ENCODE data around the gene GREB1L. TPM values are rescaled to one million over a fixed set of nuclear protein-coding genes. Genes with fewer than 3 reads are reported as not detected.
"Not testable (repeated sequence)": the region's sequence is repeated elsewhere in the genome, so short reads cannot be mapped to it uniquely, and the experiment has no call there.

Gene GREB1L
- 12.8 and 20.4 TPM in 2 replicates for polyA plus RNA-seq (2014; cell fraction: cytosol; rRNA removed)
- polyA plus RNA-seq (2014; cell fraction: nucleus; rRNA removed), result 20.3 and 39.6 TPM in 2 replicates

DNA sequence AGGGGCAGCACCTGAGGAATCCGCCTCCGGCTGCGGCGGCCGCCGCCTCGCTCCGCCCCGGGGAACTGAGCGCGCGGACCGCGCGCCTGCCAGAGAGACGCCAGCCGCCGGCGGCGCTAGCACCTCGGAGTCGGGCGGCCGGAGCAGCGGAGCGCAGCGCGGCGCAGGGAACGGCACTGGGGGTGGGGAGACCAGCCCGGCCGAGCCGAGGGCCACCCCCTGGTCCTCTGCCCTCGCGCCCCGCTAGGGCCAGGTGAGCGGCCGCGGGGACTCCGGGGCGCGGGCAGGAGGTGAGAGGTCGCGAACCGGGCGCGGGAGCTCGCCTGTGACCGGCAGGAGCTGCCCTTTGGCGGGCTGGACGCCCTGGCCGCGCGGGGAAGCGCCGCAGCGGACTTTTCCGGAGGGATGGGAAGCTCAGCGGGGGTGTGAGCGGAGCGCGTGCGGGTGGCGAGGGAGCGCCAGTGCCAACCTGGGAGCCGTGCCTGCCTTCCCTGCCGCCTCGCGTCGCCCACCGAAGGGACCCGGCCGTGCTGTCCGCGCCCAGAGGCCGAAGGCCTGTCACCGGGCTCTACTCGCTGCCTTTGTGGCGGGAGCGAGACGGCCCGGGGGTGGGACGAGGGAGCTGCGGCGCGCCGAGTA is at the start of gene GREB1L:
Gene GREB1L, plus strand, starts transcription at position 92 of the 639 bp plus-strand sequence. CDS start 141,287 bp downstream, outside the sequence.
- DNase-seq (ENCODE audit: low spot score), result peak; percentile 72

DNA sequence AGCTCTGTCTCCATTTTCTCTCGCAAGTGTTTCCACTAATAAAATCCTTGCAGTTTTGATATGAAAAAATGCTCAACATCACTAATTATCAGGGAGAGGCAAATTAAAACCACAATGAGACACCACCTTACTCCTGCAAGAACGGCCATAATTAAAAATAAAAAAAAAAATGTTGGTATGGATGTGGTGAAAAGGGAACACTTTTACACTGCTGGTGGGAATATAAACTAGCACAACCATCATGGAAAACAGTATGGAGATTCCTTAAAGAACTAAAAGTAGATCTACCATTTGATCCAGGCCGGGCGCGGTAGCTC is 49.8 kb upstream of the GREB1L start:
- no peak for DNase-seq (ENCODE audit: low spot score)

DNA sequence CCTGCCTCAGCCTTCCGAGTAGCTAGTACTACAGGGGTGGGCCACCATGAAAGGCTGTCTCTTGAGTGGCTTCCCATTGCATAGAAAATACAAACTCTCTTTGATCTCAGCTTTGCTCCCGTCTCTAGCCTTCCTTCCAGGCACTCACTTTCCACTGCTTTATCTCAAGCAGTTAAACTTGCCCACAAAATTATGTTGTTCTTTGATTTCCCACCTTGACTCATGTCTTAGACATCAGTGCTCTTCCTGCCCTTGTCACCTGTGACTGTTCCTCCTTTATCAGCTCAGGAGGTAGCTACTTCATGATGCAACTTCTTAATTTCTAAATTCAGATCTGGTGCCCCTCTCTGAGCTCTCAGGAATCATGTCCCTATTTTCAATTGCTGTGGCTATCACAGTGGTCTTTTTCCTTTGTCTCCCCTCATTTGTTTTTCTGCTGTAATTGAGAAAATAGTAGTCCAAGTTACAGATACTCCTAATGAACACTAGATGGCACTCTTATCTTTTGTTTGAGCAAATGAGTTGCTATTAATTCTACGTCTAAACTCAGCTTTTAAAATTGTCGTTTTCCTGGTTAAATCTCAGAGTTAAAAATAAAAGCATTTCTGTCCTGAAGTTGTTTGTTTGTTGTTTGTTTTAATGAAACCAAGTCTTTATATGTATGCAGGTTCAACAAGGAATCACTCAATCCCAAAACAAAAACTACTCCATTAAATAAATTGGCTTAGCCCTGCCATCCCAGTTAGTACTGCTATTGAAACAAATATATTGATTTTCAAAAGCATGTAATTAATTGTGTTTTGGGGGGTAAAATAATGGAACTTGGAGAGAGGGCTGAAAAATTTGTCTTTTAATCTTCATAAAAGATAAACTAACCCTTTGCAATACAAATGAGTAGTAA is 46.9 kb upstream of the GREB1L start:
- peak; percentile 54 for DNase-seq (ENCODE audit: low spot score)

DNA sequence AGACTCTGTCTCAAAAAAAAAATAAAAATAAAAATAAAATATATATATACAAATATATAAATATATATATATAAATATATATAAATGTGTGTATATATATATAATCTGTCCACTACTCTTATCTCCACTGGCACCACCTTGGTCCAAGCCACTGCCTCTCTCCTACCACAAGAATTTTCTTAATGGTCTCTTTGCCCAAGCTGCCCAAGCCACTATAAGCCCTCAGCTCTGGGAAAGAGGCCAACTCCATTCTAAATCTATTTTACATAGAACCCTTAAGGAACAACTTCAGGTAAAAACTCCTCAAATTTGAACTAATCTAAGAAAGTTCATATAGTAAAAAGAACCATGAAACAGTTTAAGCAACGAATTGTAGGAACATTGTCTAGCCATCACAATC is 45.6 kb upstream of the GREB1L start:
- DNase-seq (ENCODE audit: low spot score), result no peak

DNA sequence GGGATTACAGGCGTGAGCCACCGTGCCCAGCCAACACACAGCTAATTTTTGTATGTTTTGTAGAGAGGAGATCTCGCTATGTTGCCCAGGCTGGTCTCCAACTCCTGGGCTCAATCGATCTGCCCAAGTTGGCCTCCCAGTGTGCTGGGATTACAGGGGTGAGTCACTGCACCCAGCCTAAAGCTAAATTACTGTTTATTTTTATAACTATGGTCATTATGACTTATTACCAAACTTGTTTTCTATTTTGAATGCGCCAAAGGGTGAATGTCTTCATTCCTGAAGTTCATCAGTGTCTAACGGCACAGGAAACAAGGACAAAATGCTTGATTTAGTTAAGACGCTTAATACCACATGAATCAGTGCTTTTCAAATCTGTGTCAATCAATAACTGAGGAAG is 38.9 kb upstream of the GREB1L start:
- no peak for DNase-seq (ENCODE audit: low spot score)

DNA sequence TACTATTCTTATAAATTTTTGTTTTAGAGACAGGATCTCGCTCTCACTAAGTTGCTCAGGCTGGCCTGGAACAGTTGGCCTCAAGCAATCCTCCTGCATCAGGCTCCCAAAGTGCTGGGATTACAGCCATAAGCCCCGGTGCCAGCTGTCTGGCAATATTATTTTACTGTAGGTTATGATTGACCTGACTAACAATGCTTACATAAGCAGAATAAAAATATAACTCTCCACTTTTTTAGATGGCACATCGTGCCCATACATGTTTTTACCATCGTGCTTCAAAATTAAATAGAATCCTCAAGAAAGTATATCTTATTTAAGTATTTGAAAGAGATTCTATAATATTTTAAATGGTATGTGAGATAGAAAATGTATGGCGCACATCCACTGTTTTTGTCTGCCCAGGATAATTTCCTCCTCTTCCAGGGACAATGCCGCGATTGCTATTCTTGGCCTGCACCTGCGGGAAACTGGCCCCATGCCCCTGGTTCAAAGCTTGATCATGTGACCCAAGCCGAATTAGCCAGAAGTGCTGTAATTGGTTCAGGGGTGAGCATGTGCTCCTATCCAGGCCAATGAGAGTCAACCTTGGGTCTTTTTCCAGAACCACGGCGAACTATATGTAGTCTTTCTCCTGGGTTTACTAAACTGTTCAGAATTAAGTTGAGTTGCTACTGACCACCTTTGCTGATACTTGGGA is 38.3 kb upstream of the GREB1L start:
- DNase-seq (ENCODE audit: low spot score), result no peak

DNA sequence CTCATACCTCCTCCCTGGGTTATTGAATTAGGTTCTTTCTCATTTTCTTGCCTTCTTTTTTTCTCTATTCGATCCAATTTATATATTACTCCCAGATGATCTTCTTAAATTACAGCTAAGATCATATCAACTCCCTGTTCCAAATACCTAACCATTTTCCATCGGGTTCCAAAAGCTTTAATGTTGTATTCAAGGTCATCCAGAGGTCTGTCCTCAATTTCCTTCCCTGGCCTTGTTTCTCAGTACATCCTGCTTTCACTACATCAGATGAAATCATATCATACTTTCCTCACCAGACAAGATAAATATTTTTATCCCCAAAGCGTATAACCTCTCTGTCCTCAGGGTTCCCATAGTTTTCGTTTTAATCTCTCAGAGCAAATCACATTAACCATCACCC is 36.3 kb upstream of the GREB1L start:
- peak; percentile 43 for DNase-seq (ENCODE audit: low spot score)

DNA sequence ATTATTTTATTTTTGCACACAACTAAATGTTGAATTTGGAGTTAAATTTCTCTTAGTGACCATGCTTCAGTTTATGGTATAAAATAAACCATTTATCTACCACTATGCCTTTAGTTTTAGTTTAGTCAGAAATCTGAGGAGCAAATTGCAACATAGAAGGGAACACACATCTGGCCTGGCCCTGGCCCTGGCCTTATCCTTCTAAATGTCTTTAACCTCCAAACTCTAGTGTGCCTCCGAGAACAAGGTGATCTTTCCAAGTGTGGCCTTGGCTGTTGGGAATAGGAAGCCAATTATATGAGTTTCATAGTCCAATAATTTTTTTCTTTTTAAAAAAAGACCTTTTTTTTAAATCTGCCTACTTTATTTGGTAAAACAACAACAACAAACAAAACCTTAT is 31.8 kb upstream of the GREB1L start:
- DNase-seq (ENCODE audit: low spot score), result no peak

DNA sequence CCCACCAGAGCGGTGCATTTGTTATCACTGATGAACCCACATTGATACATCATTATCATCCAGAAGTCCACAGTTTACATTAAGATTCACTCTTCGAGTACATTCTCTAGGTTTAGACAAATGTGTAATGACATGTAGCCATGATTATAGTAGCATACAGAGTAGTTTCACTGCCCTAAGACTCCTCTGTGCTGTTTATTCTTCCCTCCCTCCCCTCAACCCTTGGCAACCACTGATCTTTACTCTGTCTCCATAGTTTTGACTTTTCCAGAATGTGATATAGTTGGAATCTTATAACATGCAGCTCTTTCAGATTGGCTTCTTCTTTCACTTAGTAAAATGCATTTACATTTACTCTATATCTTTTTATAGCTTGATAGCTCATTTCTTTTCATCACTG is 31.2 kb upstream of the GREB1L start:
- DNase-seq (ENCODE audit: low spot score), result no peak

DNA sequence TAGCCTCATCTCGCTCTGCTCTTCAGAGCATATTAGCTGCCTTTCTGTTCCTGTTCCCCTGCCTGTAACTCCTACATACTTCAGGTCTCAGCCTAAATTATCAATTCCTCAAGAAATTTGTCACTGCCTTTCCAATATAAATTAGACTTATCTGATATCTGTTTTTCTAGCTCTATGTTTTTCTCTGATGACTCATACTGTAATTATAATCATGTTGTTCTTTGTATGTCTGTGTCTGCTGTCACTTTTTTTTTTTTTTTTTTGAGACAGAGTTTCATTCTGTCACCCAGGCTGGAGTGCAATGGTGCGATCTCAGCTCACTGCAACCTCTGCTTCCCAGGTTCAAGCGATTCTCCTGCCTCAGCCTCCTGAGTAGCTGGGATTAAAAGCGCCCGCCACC is 27.6 kb upstream of the GREB1L start:
- not testable (repeated sequence) for DNase-seq (ENCODE audit: low spot score)

DNA sequence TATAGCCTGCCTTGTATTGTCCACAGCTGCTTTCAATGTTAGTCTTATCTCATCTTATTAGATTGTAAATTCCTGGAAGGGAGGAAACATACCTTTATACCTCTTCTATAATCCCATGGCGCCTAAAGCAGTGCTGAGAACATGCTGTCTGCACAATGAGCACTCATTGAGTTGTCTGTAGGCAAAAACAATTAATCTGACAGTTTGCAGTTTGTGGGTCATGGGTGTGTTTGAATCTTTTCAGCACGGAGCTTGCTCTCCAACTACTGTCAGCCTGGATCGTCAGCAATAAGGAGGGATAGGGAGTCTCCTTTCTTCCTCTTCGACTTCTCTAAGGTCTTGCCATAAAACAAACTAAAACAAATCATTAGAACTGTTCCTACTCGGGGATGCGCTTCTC is 26.5 kb upstream of the GREB1L start:
- DNase-seq (ENCODE audit: low spot score), result no peak

DNA sequence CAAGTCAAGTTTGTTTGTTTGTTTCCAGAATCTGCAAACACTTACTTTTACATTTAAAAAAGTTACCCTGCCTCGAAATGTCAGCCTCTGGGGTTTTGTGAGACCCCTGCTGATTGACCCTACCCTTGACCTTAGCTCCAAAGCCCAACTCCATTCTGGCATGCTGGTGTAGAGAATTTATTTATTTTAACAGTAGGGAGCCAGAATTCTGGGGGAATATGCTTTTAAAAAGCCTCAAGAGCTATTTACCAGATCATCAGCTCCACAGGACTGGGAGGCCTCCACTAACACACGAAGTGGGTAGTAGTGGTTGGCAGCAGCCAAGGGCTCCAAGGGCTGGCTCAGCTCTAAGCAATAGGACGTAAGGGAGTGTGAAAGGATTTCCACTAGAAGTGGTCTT is 23.2 kb upstream of the GREB1L start:
- no peak for DNase-seq (ENCODE audit: low spot score)

DNA sequence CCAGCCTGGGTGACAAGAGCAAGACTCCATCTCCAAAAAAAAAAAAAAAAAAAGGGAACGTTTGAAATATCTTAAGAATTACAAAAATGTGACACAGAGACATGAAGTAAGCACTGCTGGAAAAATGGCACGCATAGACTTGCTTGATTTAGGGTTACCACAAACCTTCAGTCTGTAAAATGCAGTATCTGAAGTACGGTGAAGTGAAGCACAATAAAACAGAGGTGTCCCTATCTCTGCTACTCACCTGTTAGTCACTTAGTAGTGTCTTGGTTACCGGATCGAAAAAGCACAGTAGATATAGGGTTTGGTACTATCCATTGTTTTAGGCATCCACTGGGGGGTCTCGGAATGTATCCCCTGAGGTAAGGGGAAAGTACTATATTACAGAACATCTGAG is 11.6 kb upstream of the GREB1L start:
- no peak for DNase-seq (ENCODE audit: low spot score)

DNA sequence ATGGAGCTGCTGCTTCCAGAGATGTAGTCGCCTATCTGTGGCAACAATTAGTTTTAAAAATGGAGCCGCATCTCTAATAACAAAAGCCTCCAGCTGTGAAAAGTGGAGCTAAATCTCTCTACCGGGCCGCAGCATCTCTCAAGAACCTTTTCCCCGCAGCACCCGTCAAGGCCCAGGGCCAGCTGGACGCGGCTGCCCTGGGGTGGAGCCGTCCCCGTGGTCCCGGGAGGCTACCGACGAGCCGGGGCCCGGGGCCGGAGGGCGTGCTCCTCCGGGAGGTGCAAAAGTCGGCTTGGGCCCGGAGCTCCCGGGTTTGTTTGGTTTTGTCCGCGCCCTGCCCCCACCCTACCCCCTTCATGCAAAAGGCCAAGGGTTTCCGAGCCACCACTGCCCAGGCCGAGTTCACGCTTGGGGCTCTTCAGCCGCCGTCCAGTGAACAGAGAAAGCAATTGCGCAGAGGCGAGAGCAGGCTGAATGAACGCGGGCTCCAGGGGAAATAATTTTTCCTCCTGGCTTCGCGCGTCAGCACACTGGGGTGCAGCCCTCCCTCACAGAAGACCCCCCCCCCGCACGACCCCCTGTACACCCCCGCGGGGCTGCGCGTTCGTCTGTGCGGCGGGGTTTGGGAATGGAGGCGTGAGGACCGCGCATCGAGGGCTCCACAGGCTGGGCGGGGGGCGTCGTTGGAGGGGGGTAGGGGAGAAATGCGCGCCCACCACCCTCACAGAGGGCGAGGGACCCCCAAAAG is 557 bp upstream of the GREB1L start:
- DNase-seq (ENCODE audit: low spot score), result peak; percentile 65

DNA sequence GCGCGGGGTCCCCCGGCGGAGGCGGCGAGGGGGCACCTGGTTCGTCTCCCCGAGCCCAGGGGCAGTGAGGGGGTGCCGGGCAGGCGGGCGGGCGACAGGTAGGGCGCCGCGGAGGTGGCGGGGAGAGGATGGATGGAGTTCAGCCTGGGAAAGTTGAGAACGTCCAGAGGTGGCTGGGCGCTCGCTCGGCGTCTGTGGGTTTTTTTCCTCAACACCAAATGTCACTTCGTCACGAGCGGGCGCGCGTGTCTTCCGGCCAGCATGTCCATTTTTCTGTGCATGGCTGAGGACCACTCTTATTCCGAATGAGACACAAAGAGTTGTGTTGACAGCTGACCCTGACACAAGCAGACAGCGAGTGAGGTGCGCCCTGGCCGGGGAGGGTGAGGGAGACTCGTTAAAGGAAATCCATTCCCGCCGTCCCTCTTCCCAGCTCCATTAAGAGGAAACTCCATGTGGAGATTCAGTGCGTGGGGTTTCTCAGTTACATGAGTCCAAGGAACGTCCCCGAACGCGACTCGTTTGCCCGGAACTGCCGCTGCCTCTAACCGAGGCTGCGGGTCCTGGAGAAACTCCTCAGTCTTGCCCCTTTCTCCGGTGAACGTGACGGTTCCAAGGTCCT is 859 bp downstream of the GREB1L start:
- DNase-seq (ENCODE audit: low spot score), result peak; percentile 53

DNA sequence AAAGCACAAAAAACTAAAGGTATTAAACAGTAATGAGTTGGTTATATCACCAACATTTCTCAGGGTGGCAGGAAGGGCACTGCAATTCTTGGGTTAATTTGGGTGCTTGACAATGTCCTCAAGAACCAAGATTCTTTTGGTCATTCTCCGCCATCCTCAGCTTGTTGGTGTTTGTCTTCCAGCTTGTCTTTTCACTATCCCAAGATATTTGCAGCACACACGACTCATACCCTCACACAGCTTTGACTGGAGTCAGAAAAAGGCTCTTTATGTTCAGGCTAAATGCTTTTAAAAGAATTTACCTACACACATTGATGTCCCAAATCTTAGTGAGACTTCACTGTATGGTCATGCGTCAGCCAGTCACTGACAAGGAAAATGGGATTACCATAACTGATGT is 12.5 kb downstream of the GREB1L start:
- DNase-seq (ENCODE audit: low spot score), result no peak

DNA sequence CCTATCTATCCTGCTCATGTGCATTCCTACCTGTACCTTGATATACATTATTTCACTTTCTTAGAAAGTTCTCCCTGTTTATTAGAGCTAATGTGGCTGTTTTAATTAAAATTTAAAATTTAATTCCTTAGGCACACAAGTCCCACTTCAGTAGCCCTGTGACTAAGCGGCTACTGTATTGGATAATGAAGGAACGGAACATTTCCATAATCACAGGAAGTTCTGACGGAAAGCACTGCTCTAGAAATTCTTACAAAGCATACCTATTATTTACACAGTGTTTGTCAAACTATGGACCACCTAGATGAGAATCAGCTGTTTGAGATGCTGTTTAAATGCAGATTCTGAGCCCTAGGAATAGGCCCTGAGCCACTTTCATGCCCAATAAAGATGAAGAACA is 13.2 kb downstream of the GREB1L start:
- DNase-seq (ENCODE audit: low spot score), result no peak

DNA sequence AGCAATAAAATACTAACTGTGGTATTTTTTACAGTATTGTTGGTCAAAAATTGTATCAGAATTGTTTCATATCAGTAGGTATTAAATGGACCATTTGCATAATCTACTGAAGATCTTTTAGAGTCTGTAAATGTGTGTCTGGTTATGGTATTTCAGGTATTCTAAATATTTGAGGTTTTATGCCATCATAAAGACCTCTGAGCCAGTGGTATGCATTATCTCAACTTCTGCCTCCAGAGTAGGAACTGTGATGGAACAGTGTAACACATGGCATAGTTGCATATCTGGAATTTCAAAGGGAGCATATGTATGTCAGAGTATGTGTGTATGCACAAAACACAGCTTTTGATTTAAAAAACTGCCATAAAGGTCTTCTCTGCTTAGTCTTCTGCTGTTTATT is 15.4 kb downstream of the GREB1L start:
- no peak for DNase-seq (ENCODE audit: low spot score)

DNA sequence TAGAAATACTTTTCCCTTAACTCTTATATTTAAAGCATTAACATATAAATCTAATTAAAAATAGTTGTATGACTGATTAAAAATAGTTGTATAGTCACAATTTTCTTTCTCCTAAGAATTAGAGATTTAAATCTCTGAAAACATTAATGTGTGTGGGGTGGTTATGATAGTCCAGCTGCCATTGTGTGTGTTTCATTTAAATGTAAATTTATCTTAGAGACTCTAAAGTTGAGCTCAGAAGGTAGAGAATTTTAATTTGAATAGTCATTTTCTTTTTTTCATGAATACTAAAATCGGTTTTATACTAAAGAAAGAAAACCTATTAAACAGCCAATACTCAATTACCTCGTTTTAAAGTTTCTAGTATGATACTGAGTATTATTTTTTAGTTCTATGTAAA is 18.6 kb downstream of the GREB1L start:
- DNase-seq (ENCODE audit: low spot score), result no peak

DNA sequence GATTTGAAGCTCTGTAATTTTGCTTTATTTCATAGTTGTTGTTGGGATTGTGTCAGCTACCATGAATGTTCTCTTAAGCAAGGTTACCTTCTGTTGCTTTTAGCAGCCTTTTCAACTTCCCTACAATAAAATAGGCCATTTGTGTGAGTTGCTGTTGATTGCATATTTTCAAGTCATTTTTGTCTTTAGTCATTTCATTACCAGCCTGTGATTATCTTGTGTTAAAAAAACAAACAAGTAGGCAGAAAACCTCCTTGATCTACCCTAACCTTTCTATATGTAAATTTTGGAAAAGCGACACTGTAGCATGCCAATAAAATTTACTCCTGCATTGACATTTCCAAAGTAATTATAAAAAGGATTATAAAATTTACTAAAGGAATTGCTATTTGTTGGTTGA is 19.3 kb downstream of the GREB1L start:
- DNase-seq (ENCODE audit: low spot score), result no peak

DNA sequence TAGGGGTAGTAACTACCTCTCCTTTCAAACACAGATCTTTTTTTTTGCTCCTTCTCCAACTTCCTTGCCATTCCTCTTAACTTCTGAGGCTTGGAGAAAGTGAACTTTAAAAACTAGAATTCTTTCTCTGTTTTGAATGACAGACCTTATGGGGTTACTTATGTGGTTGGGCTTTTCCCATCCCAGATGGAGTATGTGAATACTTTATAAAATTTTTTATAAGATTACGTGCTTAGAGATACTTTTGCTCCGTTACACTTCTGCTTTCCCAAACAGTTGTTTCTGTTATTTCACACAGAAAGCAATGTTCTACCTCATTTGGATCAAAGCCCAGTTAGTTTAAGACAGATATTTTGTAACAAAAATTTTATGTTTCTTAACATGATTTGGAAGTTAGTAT is 20.2 kb downstream of the GREB1L start:
- DNase-seq (ENCODE audit: low spot score), result no peak
